HepG2 (cell line): ENCODE results near the gene KCTD6. TPM values are rescaled to one million over a fixed set of nuclear protein-coding genes. Genes with fewer than 3 reads are reported as not detected.

Experiments used
- ARNTL ChIP-seq: sonication (generic); formaldehyde crosslinking; IDR thresholded peaks from 2 replicates; pipeline ENCODE4 v1.4.0; 2020; ENCODE audit warnings: mild to moderate bottlenecking, missing genetic modification reagents
- ATF7-NPFF ChIP-seq: sonication (generic); formaldehyde crosslinking; IDR thresholded peaks from 2 replicates; pipeline ENCODE4 v1.8.1; 2023; ENCODE audit warnings: mild to moderate bottlenecking, low read depth, missing genetic modification reagents, moderate library complexity
- ATM ChIP-seq: fragments of 450-650 bp; IDR thresholded peaks from 2 replicates; pipeline ENCODE4 v1.7.1; 2017; ENCODE audit warnings: mild to moderate bottlenecking, borderline replicate concordance
- BRF2 ChIP-seq: sonication (generic); formaldehyde crosslinking; IDR thresholded peaks from 2 replicates; pipeline ENCODE4 v1.8.1; 2022; ENCODE audit warnings: mild to moderate bottlenecking, missing genetic modification reagents
- GMEB2 ChIP-seq: IDR thresholded peaks from 2 replicates; pipeline ENCODE4 v1.6.1; 2016; ENCODE audit warnings: missing biosample characterization, missing genetic modification reagents, low read depth
- HOXA7 ChIP-seq: sonication (generic); formaldehyde crosslinking; IDR thresholded peaks from 2 replicates; pipeline ENCODE4 v1.8.1; 2022; ENCODE audit warnings: mild to moderate bottlenecking, missing genetic modification reagents, moderate library complexity
- MAZ ChIP-seq, 2 experiments: sonication (generic) in 1 of 2; formaldehyde crosslinking in 1 of 2; IDR thresholded peaks; 2 replicates each; pipeline versions ENCODE4 v1.5.0 to v1.6.1; 2012 to 2020; ENCODE audit warnings: low read depth in 2 of 2, mild to moderate bottlenecking in 2 of 2, borderline replicate concordance in 1 of 2, improper control_type of control experiment in 1 of 2, low read length in 1 of 2, missing genetic modification reagents in 1 of 2, moderate library complexity in 1 of 2
- NFYC ChIP-seq: IDR thresholded peaks from 2 replicates; pipeline ENCODE4 v1.6.1; 2016; ENCODE audit warnings: missing genetic modification reagents, missing compliant biosample characterization
- PAF1 ChIP-seq: IDR thresholded peaks from 2 replicates; pipeline ENCODE4 v1.6.1; 2016; ENCODE audit warnings: missing genetic modification reagents, missing compliant biosample characterization
- PRMT3 ChIP-seq: sonication (generic); formaldehyde crosslinking; IDR thresholded peaks from 2 replicates; pipeline ENCODE4 v1.8.1; 2022; ENCODE audit warnings: low read depth, mild to moderate bottlenecking, moderate library complexity, missing genetic modification reagents, borderline replicate concordance
- SCMH1 ChIP-seq: sonication (generic); formaldehyde crosslinking; IDR thresholded peaks from 2 replicates; pipeline ENCODE4 v1.9.0; 2021; ENCODE audit warnings: missing genetic modification reagents, mild to moderate bottlenecking, borderline replicate concordance
- SNAI1 ChIP-seq: sonication (generic); formaldehyde crosslinking; IDR thresholded peaks from 2 replicates; pipeline ENCODE4 v1.5.0; 2020; ENCODE audit warnings: mild to moderate bottlenecking, missing genetic modification reagents, borderline replicate concordance
- SOX5 ChIP-seq: IDR thresholded peaks from 2 replicates; pipeline ENCODE4 v1.6.1; 2016; ENCODE audit warnings: borderline replicate concordance
- ZEB1 ChIP-seq: IDR thresholded peaks from 2 replicates; pipeline ENCODE4 v1.6.1; 2012; ENCODE audit warnings: mild to moderate bottlenecking, low read depth, inconsistent platforms; ENCODE audit not compliant: insufficient replicate concordance
- ZMYM2 ChIP-seq: sonication (generic); formaldehyde crosslinking; IDR thresholded peaks from 2 replicates; pipeline ENCODE4 v1.8.0; 2022; ENCODE audit warnings: mild to moderate bottlenecking, missing genetic modification reagents
- ZNF225 ChIP-seq: sonication (generic); formaldehyde crosslinking; IDR thresholded peaks from 2 replicates; pipeline ENCODE4 v1.4.0; 2020; ENCODE audit warnings: mild to moderate bottlenecking, missing genetic modification reagents
- ZNF281 ChIP-seq: sonication (generic); formaldehyde crosslinking; IDR thresholded peaks from 2 replicates; pipeline ENCODE4 v1.4.0; 2020; ENCODE audit warnings: missing genetic modification reagents, borderline replicate concordance
- ZNF33B ChIP-seq: sonication (generic); formaldehyde crosslinking; IDR thresholded peaks from 2 replicates; pipeline ENCODE4 v1.5.1; 2020; ENCODE audit warnings: mild to moderate bottlenecking, missing genetic modification reagents
- ZNF577 ChIP-seq: sonication (generic); formaldehyde crosslinking; IDR thresholded peaks from 2 replicates; pipeline ENCODE4 v1.4.0; 2020; ENCODE audit warnings: mild to moderate bottlenecking, low read depth, missing genetic modification reagents, borderline replicate concordance
- ZNF782 ChIP-seq: sonication (generic); formaldehyde crosslinking; IDR thresholded peaks from 2 replicates; pipeline ENCODE4 v1.4.0; 2020; ENCODE audit warnings: missing genetic modification reagents, mild to moderate bottlenecking, borderline replicate concordance
- ZNF850 ChIP-seq: sonication (generic); formaldehyde crosslinking; conservative IDR thresholded peaks from 2 replicates; pipeline ENCODE4 v1.9.0; 2021; ENCODE audit warnings: mild to moderate bottlenecking, missing genetic modification reagents
- polyA plus RNA-seq, 8 experiments: library from polyadenylated mRNA; depleted of rRNA in 3 of 8; stranded (reverse) in 7 of 8; unstranded in 1 of 8; fragments of >200 nt; fragmentation: Illumina TruSeq in 4 of 8; extraction: Trizol in 4 of 8; gene quantifications; 2 replicates each; pipeline versions ENCODE4 v1.2.1 to v1.2.3, GENCODE V29; 2011 to 2016; ENCODE audit warnings: low read depth in 4 of 8, missing spikeins in 1 of 8, mixed read lengths in 1 of 8; ENCODE audit not compliant: insufficient read depth in 1 of 8
- total RNA-seq, 5 experiments: library from RNA; depleted of rRNA; stranded (reverse); fragments of >200 nt; fragmentation: Illumina TruSeq; extraction: Trizol; gene quantifications; 2 replicates each; pipeline ENCODE4 v1.2.3, GENCODE V29; 2016; ENCODE audit warnings: low read depth in 1 of 5

The KCTD6 gene
- total and polyA plus RNA-seq, 2 of the 13 experiments (the other 11 are each of a cell fraction or from before 2014, with no cell fraction given), result 13.4 to 14.2 TPM

GRCh38 chr3:58471025-58471887 lies 20.6 kb upstream of the KCTD6 start (continued):
- no peak for TF ChIP-seq ZNF577 (CRISPR knock-in tag)
- no peak for TF ChIP-seq ATM
- no peak for TF ChIP-seq PRMT3
- TF ChIP-seq ZNF281 (CRISPR knock-in tag), result peak; percentile 72
- 0 out of 2 replicates have a peak, but pooled peaks have one; percentile 17 for TF ChIP-seq ZMYM2 (CRISPR knock-in tag)
- TF ChIP-seq SCMH1 (CRISPR knock-in tag), result no peak
- peak; percentile 64; the same call in 1 of the 2 replicates for TF ChIP-seq ARNTL
- TF ChIP-seq PAF1 (CRISPR knock-in tag), result no peak
- TF ChIP-seq ZNF850 (CRISPR knock-in tag), result no peak
- TF ChIP-seq SNAI1, result no peak; the same call in 1 of the 2 replicates
- TF ChIP-seq ZNF225 (CRISPR knock-in tag), result no peak
- no peak for TF ChIP-seq GMEB2 (CRISPR knock-in tag)
- no peak for TF ChIP-seq ZNF782 (CRISPR knock-in tag)
- peak; percentile 90 for TF ChIP-seq SOX5 (CRISPR knock-in tag)
- no peak for TF ChIP-seq HOXA7 (CRISPR knock-in tag)
- TF ChIP-seq ZEB1, result peak; percentile 52
- TF ChIP-seq ATF7-NPFF (CRISPR knock-in tag), result 0 out of 2 replicates have a peak, but pooled peaks have one; percentile 40
- TF ChIP-seq ZNF33B (CRISPR knock-in tag), result peak; percentile 58; the same call in 1 of the 2 replicates
- no peak for TF ChIP-seq MAZ (IDR thresholded peaks at IDR 0.05; ENCODE audit: borderline replicate concordance, low read depth, low read length)
- TF ChIP-seq MAZ (CRISPR knock-in tag; IDR thresholded peaks at IDR 0.05; ENCODE audit: low read depth), result peak; percentile 49; the same call in 1 of the 2 replicates
- no peak for TF ChIP-seq BRF2 (CRISPR knock-in tag)
- TF ChIP-seq NFYC, result no peak
